ENCODE data around the gene PTGR2. TPM values are rescaled to one million over a fixed set of nuclear protein-coding genes. Genes with fewer than 3 reads are reported as not detected.
"Not testable (repeated sequence)": the region's sequence is repeated elsewhere in the genome, so short reads cannot be mapped to it uniquely, and the experiment has no call there.

PTGR2 gene
- total RNA-seq, 1 experiment from 2014 or later: 6.6 TPM

GRCh38 chr14:73916324-73916723 lies 64.7 kb downstream of the PTGR2 start:
- in situ Hi-C loops (cut with HindIII; ENCODE audit: low pct_unique_long_range_greater_than_20kb, low sequenced_read_pairs): no loop called here
- DNase-seq (ENCODE audit: low read depth, low spot score): no peak

DNA sequence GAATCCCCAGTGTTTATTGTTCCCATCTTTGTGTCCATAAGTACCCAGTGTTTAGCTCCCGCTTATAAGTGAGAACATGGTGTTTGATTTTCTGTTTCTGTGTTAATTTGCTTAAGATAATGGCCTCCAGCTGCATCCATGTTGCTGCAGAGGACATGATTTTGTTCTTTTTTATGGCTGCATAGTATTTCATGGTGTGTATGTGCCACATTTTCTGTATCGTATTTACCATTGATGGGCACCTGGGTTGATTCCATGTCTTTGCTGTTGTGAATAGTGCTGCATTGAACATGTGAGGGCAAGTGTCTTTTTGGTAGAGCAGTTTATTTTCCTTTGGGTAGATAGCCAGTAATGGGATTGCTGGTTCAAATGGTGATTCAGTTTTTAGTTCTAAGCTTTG lies 67.8 kb downstream of the PTGR2 start:
- DNase-seq (ENCODE audit: low read depth, low spot score); in situ Hi-C loops (cut with HindIII; ENCODE audit: low pct_unique_long_range_greater_than_20kb, low sequenced_read_pairs): not testable (repeated sequence)

DNA sequence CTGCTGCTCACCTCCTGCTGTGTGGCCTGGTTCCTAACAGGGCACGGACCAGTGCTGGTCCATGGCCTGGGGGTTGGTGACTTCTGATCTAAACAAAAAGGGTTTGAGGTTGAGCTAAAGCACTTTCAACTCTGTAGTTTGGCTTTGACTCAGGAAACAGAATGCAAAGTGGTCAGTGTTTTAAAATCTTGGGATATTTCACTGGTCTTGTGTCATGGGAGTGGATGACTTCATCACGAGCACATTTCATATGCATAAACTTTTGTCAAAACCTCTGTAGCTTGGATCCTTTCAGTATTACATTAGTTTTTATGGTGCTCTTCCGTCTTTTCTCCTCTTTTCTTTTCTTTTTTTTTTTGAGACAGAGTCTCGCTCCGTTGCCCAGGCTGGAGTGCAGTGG lies 72.7 kb downstream of the PTGR2 start:
- in situ Hi-C loops (cut with HindIII; ENCODE audit: low pct_unique_long_range_greater_than_20kb, low sequenced_read_pairs): no loop called here
- DNase-seq (ENCODE audit: low read depth, low spot score): no peak

Small RNAs within 50 kb of the gene (small RNA-seq; reads per million reads assigned to genes)
- gene AC005520.4: 0 reads per million in 2 experiments
- 0 reads per million in 2 experiments for gene RF00019

Other genes with a start within 250 kb of the PTGR2 start
- gene ACOT6, start 239.3 kb upstream of the PTGR2 start, total RNA-seq (2014; rRNA removed; shearing (Covaris generic)): 0.18 TPM in 1 of 2 replicates, not detected in the other
- gene DNAL1, start 206.8 kb upstream of the PTGR2 start, total RNA-seq (2014; rRNA removed; shearing (Covaris generic)): 7.1 and 15.1 TPM in 2 replicates
- gene PNMA1, start 137.4 kb upstream of the PTGR2 start, total RNA-seq (2014; rRNA removed; shearing (Covaris generic)): 5.2 and 5.3 TPM in 2 replicates
- 63.9 and 69.7 TPM in 2 replicates for gene ZNF410, start 35.0 kb downstream of the PTGR2 start, total RNA-seq (2014; rRNA removed; shearing (Covaris generic))
- 0.75 and 1.1 TPM in 2 replicates for gene FAM161B, start 98.3 kb downstream of the PTGR2 start, total RNA-seq (2014; rRNA removed; shearing (Covaris generic))
- 22.9 and 39.0 TPM in 2 replicates for gene COQ6, start 98.5 kb downstream of the PTGR2 start, total RNA-seq (2014; rRNA removed; shearing (Covaris generic))
- gene ENTPD5, start 167.5 kb downstream of the PTGR2 start, total RNA-seq (2014; rRNA removed; shearing (Covaris generic)): 8.5 and 9.3 TPM in 2 replicates
- gene BBOF1, start 167.5 kb downstream of the PTGR2 start, total RNA-seq (2014; rRNA removed; shearing (Covaris generic)): 1.8 and 4.0 TPM in 2 replicates
- gene ALDH6A1, start 232.6 kb downstream of the PTGR2 start, total RNA-seq (2014; rRNA removed; shearing (Covaris generic)): 11.2 and 12.9 TPM in 2 replicates
- gene LIN52, start 233.1 kb downstream of the PTGR2 start, total RNA-seq (2014; rRNA removed; shearing (Covaris generic)): 10.5 and 11.8 TPM in 2 replicates